GM12872 (cell line): ENCODE measurements around the gene WDR47.

ENCODE experiments used
- CTCF ChIP-seq: IDR thresholded peaks from 3 replicates; pipeline ENCODE4 v1.5.1; 2011; ENCODE audit warnings: low read depth, mild to moderate bottlenecking, low read length, moderate library complexity; ENCODE audit not compliant: insufficient read depth

Gene WDR47

GRCh38 chr1:108936170-108936569 is 105.7 kb downstream of the WDR47 start:
- no peak for TF ChIP-seq CTCF

GRCh38 chr1:108933944-108934343 is 108.0 kb downstream of the WDR47 start:
- TF ChIP-seq CTCF: no peak

- no peak for TF ChIP-seq CTCF
Observed at GRCh38 chr1:108925920-108926319, 116.0 kb downstream of the WDR47 start.
